SK-N-SH (cell line): Measurements from ENCODE around the gene SESN1. TPM values are rescaled to one million over a fixed set of nuclear protein-coding genes. Genes with fewer than 3 reads are reported as not detected.
A peak's percentile ranks its signal among the peaks of the same experiment; 100 is the strongest.

Source experiments
- CTCF ChIA-PET: fragments of 300-600, 350-600 bp; formaldehyde crosslinking; extraction: SDS; loops from one replicate; lab custom pipeline; 2021; lab: Yijun Ruan, JAX
- POLR2A ChIA-PET: fragments of 350-600 bp; sonication (Branson Sonifier 250); formaldehyde crosslinking; extraction: SDS; loops from one replicate; lab custom pipeline; 2020; ENCODE audit warnings: antibody characterized with exemption, inconsistent platforms; lab: Yijun Ruan, JAX
- DNase-seq: peaks from one replicate; pipeline ENCODE4 v3.0.0; 2012
- H2AFZ ChIP-seq: fragments of 200-600 bp; sonication (generic); 2 replicates; pipeline ENCODE4 v1.8.1; 2016; ENCODE audit warnings: antibody characterized with exemption, mild to moderate bottlenecking, low read depth
- H3F3A ChIP-seq: fragments of 200-600 bp; sonication (generic); replicated peaks from 2 replicates; pipeline ENCODE3; 2016; ENCODE audit warnings: antibody characterized with exemption, mild to moderate bottlenecking; ENCODE audit not compliant: insufficient read depth
- H3K27ac ChIP-seq, 2 experiments: fragments of 200-500 bp in 1 of 2; fragments of 200-600 bp in 1 of 2; sonication (Bioruptor generic) in 1 of 2; sonication (generic), shearing (Covaris generic) in 1 of 2; 2 replicates each; pipeline versions ENCODE4 v1.5.1 to v1.6.1; 2014 to 2016; ENCODE audit warnings: low read depth in 2 of 2, inconsistent platforms in 1 of 2, low read length in 1 of 2, mild to moderate bottlenecking in 1 of 2, mixed read lengths in 1 of 2
- H3K27me3 ChIP-seq: fragments of 200-600 bp; sonication (generic), shearing (Covaris generic); 2 replicates; pipeline ENCODE4 v1.6.1; 2016; ENCODE audit warnings: mixed run types; ENCODE audit not compliant: insufficient read depth
- H3K36me3 ChIP-seq, 2 experiments: fragments of 200-500 bp in 1 of 2; fragments of 200-600 bp in 1 of 2; sonication (Bioruptor generic) in 1 of 2; sonication (generic) in 1 of 2; replicated peaks in 1 of 2; 2 replicates each; pipeline versions ENCODE3 to v1.5.1; 2014 to 2016; ENCODE audit warnings: low read length in 1 of 2, mild to moderate bottlenecking in 1 of 2; ENCODE audit not compliant: insufficient read depth in 2 of 2, control insufficient read depth in 1 of 2
- H3K4me1 ChIP-seq, 2 experiments: fragments of 200-500 bp in 1 of 2; fragments of 200-600 bp in 1 of 2; sonication (Bioruptor generic) in 1 of 2; sonication (generic), shearing (Covaris generic) in 1 of 2; 2 replicates each; pipeline versions ENCODE4 v1.5.1 to v1.6.1; 2014 to 2016; ENCODE audit warnings: low read depth in 1 of 2, low read length in 1 of 2, mixed run types in 1 of 2; ENCODE audit not compliant: insufficient read depth in 2 of 2, control insufficient read depth in 1 of 2
- H3K4me2 ChIP-seq: fragments of 200-600 bp; sonication (generic), shearing (Covaris generic); 2 replicates; pipeline ENCODE4 v1.6.1; 2017; ENCODE audit warnings: mixed run types
- H3K4me3 ChIP-seq, 2 experiments: fragments of 200-500 bp in 1 of 2; fragments of 200-600 bp in 1 of 2; sonication (Bioruptor generic) in 1 of 2; sonication (generic), shearing (Covaris generic) in 1 of 2; 2 replicates each; pipeline versions ENCODE4 v1.5.1 to v1.8.1; 2014 to 2016; ENCODE audit warnings: low read depth in 2 of 2, inconsistent platforms in 1 of 2, low read length in 1 of 2, mild to moderate bottlenecking in 1 of 2, mixed read lengths in 1 of 2, moderate library complexity in 1 of 2
- H3K79me2 ChIP-seq: fragments of 200-600 bp; sonication (generic); 2 replicates; pipeline ENCODE4 v1.8.1; 2017; ENCODE audit warnings: mild to moderate bottlenecking; ENCODE audit not compliant: insufficient read depth
- H3K9ac ChIP-seq: fragments of 200-600 bp; sonication (generic); 2 replicates; pipeline ENCODE4 v1.6.1; 2017; ENCODE audit warnings: mixed run types
- H3K9me2 ChIP-seq: fragments of 200-600 bp; sonication (generic); 2 replicates; pipeline ENCODE4 v1.6.1; 2017; ENCODE audit warnings: mixed run types
- H3K9me3 ChIP-seq: fragments of 200-600 bp; sonication (generic); 2 replicates; pipeline ENCODE4 v1.6.1; 2017; ENCODE audit warnings: mixed run types, mild to moderate bottlenecking, moderate library complexity
- H4K20me1 ChIP-seq: fragments of 200-600 bp; sonication (generic); 2 replicates; pipeline ENCODE4 v1.6.1; 2017; ENCODE audit warnings: mild to moderate bottlenecking, mixed run types; ENCODE audit not compliant: insufficient read depth
- CHD2 ChIP-seq: fragments of 150-350 bp; IDR thresholded peaks from 2 replicates; pipeline ENCODE4 v1.6.1; 2018; ENCODE audit warnings: low read length; ENCODE audit not compliant: partially characterized antibody
- ELF1 ChIP-seq: IDR thresholded peaks from 2 replicates; pipeline ENCODE4 v1.4.0; 2012
- FOSL2 ChIP-seq: IDR thresholded peaks from 2 replicates; pipeline ENCODE4 v1.4.0; 2012; ENCODE audit warnings: low read depth, mild to moderate bottlenecking, moderate library complexity, borderline replicate concordance
- GATA2 ChIP-seq: sonication (generic); formaldehyde crosslinking; IDR thresholded peaks from 2 replicates; pipeline ENCODE4 v1.5.0; 2020; ENCODE audit warnings: mild to moderate bottlenecking, missing genetic modification reagents
- JUND ChIP-seq: IDR thresholded peaks from 2 replicates; pipeline ENCODE4 v1.4.0; 2012
- NRF1 ChIP-seq: IDR thresholded peaks from 2 replicates; pipeline ENCODE4 v1.6.1; 2012; ENCODE audit warnings: low read depth, mild to moderate bottlenecking, low read length
- RCOR1 ChIP-seq: fragments of 150-350 bp; IDR thresholded peaks from 2 replicates; pipeline ENCODE4 v1.6.1; 2017; ENCODE audit warnings: antibody characterized with exemption, low read length
- WGBS: methylation state at CpG from one replicate; pipeline ENCODE4 v1.1.6; 2017; ENCODE audit warnings: low lambda C conversion rate; 5-methylcytosine and 5-hydroxymethylcytosine counted together
- polyA plus RNA-seq, 3 experiments: library from polyadenylated mRNA; depleted of rRNA; stranded (reverse); fragments of >200 nt; gene quantifications; 2 replicates each; pipeline ENCODE4 v1.2.3, GENCODE V29; 2012
- TF ChIP-seq, protein P1 (sequence below): IDR thresholded peaks from 2 replicates; pipeline ENCODE4 v1.6.1; 2012; ENCODE audit warnings: mild to moderate bottlenecking, low read depth, low read length, moderate library complexity

Gene SESN1
- polyA plus RNA-seq, 1 of the 3 experiments (the other 2 are of a cell fraction): 13.1 TPM

DNA sequence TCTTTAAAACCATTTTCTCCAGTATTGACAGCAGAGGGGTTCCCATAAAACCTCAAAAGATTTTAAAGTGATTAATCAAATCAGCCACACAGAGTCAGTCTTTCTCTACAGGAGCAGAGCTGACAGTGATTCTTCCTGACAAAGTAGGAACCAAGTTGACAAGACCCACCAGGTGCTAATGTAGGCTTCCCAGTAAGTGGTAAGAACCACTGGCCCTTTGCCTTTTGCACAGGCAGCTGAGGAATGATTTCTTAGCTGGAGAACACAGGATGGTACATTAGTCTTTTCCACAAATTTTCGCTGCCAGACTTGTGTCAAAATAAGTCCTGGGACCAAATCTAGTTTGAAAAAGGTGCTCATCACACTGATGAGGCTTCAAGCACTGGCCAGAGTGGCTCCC is 150.6 kb downstream of the SESN1 start:
- no peaks in the 10 kb centered on the region for H4K20me1 ChIP-seq
- H3K4me1 ChIP-seq: peaks cover 5 to 50% of the 10 kb centered on the region in 2 experiments; a peak in 3 of 4 replicates
- H3K79me2 ChIP-seq: no peaks in the 10 kb centered on the region
- H3K27ac ChIP-seq: no peak overlapping the region; a peak in 1 of 4 replicates
- CTCF ChIA-PET: interaction anchor here (0.7 to 1.9 kb wide), 5 partner anchors 9 to 129 kb away, joined by 3 to 5 read pairs (median 3); no protein-coding TSS in a partner anchor
- no peak overlapping the region for H3K4me3 ChIP-seq
- H3K4me2 ChIP-seq: no peak overlapping the region
- no peaks in the 10 kb centered on the region for H3K9me2 ChIP-seq
- DNase-seq: no peak
- POLR2A ChIA-PET: interaction anchor here (0.5 kb wide), 1 partner anchor 118 kb away, joined by 3 read pairs; no protein-coding TSS in a partner anchor
- 70% methylated on average over 1 of the region's 1 CpG for WGBS
- TF ChIP-seq JUND (no peak), RCOR1 (no peak)
- TF ChIP-seq, protein P1, sequence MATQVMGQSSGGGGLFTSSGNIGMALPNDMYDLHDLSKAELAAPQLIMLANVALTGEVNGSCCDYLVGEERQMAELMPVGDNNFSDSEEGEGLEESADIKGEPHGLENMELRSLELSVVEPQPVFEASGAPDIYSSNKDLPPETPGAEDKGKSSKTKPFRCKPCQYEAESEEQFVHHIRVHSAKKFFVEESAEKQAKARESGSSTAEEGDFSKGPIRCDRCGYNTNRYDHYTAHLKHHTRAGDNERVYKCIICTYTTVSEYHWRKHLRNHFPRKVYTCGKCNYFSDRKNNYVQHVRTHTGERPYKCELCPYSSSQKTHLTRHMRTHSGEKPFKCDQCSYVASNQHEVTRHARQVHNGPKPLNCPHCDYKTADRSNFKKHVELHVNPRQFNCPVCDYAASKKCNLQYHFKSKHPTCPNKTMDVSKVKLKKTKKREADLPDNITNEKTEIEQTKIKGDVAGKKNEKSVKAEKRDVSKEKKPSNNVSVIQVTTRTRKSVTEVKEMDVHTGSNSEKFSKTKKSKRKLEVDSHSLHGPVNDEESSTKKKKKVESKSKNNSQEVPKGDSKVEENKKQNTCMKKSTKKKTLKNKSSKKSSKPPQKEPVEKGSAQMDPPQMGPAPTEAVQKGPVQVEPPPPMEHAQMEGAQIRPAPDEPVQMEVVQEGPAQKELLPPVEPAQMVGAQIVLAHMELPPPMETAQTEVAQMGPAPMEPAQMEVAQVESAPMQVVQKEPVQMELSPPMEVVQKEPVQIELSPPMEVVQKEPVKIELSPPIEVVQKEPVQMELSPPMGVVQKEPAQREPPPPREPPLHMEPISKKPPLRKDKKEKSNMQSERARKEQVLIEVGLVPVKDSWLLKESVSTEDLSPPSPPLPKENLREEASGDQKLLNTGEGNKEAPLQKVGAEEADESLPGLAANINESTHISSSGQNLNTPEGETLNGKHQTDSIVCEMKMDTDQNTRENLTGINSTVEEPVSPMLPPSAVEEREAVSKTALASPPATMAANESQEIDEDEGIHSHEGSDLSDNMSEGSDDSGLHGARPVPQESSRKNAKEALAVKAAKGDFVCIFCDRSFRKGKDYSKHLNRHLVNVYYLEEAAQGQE: no peak
- no peaks in the 10 kb centered on the region for H3K9me3 ChIP-seq
- no peaks in the 10 kb centered on the region for H3K27me3 ChIP-seq
- no peaks in the 10 kb centered on the region for H3K36me3 ChIP-seq
- H2AFZ ChIP-seq: no peak overlapping the region
- H3F3A ChIP-seq: no peaks in the 10 kb centered on the region
- no peak overlapping the region for H3K9ac ChIP-seq

DNA sequence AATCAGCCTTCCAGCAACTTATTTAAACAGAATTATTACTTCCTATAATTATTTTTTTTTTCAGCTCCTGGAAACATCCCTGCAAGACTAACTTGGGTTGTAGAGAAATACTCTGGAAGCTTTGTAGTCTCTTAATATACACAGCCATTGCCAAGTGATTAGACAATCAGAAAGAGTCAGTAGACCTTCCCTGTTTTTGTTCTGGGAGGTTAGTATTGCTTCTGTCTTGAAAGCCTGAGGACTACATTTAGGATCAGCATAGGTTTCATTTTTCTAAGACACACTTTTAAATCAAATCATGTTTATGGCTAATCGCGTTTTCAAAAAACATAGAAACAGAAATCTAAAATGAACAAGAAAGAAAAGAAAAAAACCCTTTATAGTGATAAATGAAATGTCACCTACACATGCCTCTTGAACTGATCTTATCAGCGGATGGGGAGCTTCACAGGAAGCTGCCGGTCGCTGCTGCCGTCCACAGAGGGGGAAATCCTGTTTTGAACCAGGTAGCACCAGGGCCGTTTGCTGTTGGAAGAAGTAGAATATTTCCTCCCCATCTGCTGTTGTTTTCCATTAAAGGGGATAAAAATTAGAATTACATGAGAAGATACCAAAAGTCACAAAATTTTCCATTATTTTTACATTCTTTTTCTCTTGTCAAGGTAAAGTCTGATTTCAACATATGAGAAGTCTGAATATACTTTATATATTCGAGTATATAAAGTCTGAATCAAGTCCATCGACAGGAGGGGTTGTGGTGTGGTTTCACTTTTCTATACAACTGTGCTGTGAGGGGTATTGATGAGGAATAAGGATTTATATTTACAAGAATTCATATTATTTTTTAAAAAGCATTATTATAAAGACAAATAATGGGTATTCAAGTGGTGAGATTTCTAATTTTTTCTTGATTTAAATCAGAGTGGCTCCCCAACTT is 151.8 kb downstream of the SESN1 start:
- CTCF ChIA-PET: interaction anchor here (0.8 kb wide), 1 partner anchor 49 kb away, joined by 3 read pairs; no protein-coding TSS in a partner anchor
- POLR2A ChIA-PET: interaction anchor here (0.5 kb wide), 1 partner anchor 45 kb away, joined by 3 read pairs; no protein-coding TSS in a partner anchor
- peaks cover 0 to 39% of the 10 kb centered on the region in 2 experiments; a peak in 3 of 4 replicates for H3K4me1 ChIP-seq

More for the DNA sequence above, 151.8 kb downstream of the SESN1 start:
- H3K27me3 ChIP-seq: no peaks in the 10 kb centered on the region
- H3K27ac ChIP-seq: peak overlapping the region in 1 of 2 experiments; percentile 77; a peak in 2 of 4 replicates
- H4K20me1 ChIP-seq: no peaks in the 10 kb centered on the region
- no peaks in the 10 kb centered on the region for H3K9me3 ChIP-seq
- H3K4me2 ChIP-seq: no peak overlapping the region
- WGBS: 58% methylated on average over 9 of the region's 9 CpGs
- H3K9me2 ChIP-seq: no peaks in the 10 kb centered on the region
- no peak overlapping the region for H2AFZ ChIP-seq
- no peaks in the 10 kb centered on the region for H3F3A ChIP-seq
- H3K79me2 ChIP-seq: no peaks in the 10 kb centered on the region
- no peak overlapping the region for H3K9ac ChIP-seq
- no peak for TF ChIP-seq ELF1
- peak; percentile 85 for TF ChIP-seq GATA2 (CRISPR knock-in tag)
- TF ChIP-seq NRF1: no peak
- no peak for TF ChIP-seq FOSL2
- TF ChIP-seq CHD2: no peak
- no peak overlapping the region for H3K4me3 ChIP-seq
- no peaks in the 10 kb centered on the region for H3K36me3 ChIP-seq
- DNase-seq: peak; percentile 51
